Motor neuron (in vitro differentiated cells): ENCODE data around the gene OPHN1. TPM values are rescaled to one million over a fixed set of nuclear protein-coding genes. Genes with fewer than 3 reads are reported as not detected.

Experiments
- ATAC-seq, 8 experiments: fragments of 200-7000 bp; cut with Tn5 transposase; replicated peaks in 6 of 8; 2 replicates each; pipeline ENCODE4 v1.8.0; 2021; ENCODE audit warnings: mild to moderate bottlenecking in 8 of 8, moderate library complexity in 8 of 8
- H3K27ac ChIP-seq, 2 donors: fragments of 250-450 bp; sonication (Bioruptor Pico); 2 replicates each; pipeline ENCODE4 v1.9.0; 2021; ENCODE audit warnings: antibody characterized with exemption in 2 of 2, mild to moderate bottlenecking in 2 of 2, moderate library complexity in 1 of 2
- H3K4me1 ChIP-seq, 2 donors: fragments of 250-450 bp; sonication (Bioruptor Pico); replicated peaks in 1 of 2; 2 replicates each; pipeline ENCODE4 v1.6.1; 2021; ENCODE audit warnings: antibody characterized with exemption in 2 of 2, mild to moderate bottlenecking in 2 of 2, moderate library complexity in 1 of 2
- H3K4me3 ChIP-seq, 5 donors: fragments of 250-450 bp; sonication (Bioruptor Pico); 2 replicates each; pipeline ENCODE4 v1.9.0; 2021; ENCODE audit warnings: antibody characterized with exemption in 5 of 5, mild to moderate bottlenecking in 5 of 5, moderate library complexity in 4 of 5
- WGBS, 10 experiments: fragments of 450-650 bp; shearing (Covaris generic); methylation state at CpG; one replicate each; pipeline ENCODE4 v1.0.0; 2022; 5-methylcytosine and 5-hydroxymethylcytosine counted together
- in situ Hi-C, 9 experiments: fragments of 400-800 bp; cut with MboI; loops; one replicate each; pipeline ENCODE4 v1.15.0; 2021; ENCODE audit warnings: low sequenced_read_pairs in 9 of 9, low pct_unique_long_range_greater_than_20kb in 2 of 9; ENCODE audit not compliant: unreplicated experiment in 9 of 9
- total RNA-seq, 8 experiments: library from RNA; unstranded; fragments of 300-600 nt; gene quantifications; 2 replicates each; pipeline versions ENCODE4 v1.2.3 to v1.2.4, GENCODE V29; 2022

The OPHN1 gene
- total RNA-seq, 8 experiments from 2014 or later: 4.6 to 13.9 (median 6.1) TPM

DNA sequence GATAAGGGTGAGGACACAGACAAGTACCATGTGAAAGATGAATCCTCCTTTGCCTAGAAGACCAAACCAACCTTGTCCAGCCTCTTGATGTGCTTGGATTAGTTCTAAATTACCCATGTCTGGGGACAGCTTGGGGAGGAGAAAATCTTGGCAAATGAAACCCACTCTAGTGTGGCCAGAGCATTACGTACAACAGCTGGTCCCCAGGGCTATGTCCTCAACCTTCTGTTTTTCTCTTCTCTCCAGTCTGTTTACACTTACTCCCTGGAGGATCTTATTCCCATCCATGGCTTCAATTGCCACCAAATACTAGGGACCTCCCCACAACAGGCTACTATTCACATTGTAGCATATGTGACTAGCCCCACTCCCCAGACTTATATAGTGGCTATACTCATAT is 384.5 kb downstream of the OPHN1 start:
- ATAC-seq: no peak
- WGBS, 10 experiments: 63% methylated on average over 1 of the region's 1 CpG; no CpG with 5 or more reads in 9 of the 10 experiments
- in situ Hi-C loops: no loop called here
- Histone ChIP-seq H3K4me1 (no peaks in the 10 kb centered on the region), H3K4me3 (no peak overlapping the region), H3K27ac (no peak overlapping the region)

DNA sequence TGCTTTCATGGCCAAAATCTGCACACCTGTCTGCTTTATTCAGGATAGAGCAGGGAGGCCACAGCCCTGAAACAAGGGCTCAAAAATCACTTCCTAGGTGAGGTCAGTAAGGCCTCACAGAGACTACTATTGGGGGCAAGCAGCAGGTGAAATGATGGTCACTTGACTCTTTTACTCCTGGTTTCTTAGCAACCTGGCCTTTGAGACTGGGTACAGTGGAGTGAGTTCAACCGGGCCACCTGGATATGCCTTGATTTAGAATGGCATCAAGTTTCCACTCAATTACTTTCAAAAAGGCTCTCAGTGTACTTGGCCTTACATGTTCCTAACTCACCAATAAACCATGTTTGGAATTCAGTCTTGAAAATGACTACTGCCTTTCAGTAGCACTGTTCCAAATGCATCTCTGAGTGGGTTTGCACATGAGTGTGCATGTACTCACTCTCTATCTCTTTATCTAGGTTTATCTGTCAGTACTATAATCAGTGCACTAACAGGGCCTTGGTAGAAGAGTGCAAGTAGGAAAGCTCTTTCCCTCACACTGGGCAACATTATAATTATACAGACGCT is 388.2 kb downstream of the OPHN1 start:
- Histone ChIP-seq H3K27ac (no peak overlapping the region), H3K4me1 (no peaks in the 10 kb centered on the region), H3K4me3 (no peak overlapping the region)
- no peak for ATAC-seq
- WGBS, 10 experiments: 75 to 100% methylated on average over 1 of the region's 2 CpGs; no CpG with 5 or more reads in 8 of the 10 experiments
- in situ Hi-C loops: no loop called here

DNA sequence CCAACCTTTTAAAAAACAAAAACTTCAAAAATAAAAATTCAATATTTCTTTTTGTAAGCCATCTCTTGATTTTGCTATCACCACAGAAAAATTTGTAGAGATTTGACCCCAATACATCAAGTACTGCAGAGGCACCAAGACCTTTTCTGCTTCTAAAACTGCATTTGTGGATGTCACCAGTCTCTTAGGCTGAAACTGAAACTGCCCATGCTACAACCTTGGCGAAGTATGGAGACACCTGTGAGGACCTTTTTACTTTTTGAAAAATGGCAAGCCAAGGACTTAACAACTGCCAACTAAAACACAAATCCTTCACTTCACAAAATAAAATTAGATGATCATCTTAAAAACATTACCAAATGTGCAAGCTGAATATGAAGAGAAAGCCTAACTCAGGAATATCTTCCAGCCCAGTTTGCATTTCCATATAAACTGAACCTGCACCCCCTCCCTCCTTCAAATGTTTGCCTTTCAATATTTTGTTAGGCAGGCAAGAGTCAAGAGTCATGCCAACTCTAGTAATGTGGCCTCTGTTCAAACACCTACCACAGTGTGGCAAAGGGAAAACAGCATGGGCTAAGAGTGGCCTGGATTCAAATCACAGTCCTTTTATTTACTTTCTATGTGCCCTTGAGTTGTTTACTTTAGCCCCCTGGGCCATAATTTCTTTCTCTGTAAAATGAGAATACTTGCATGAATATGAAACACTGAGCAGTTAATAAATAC is 389.4 kb downstream of the OPHN1 start:
- 30 to 86% (median 60%) methylated on average over 1 of the region's 1 CpG; no CpG with 5 or more reads in 7 of the 10 experiments for WGBS, 10 experiments
- H3K4me1 ChIP-seq: no peaks in the 10 kb centered on the region
- no peak overlapping the region for H3K27ac ChIP-seq
- H3K4me3 ChIP-seq: no peak overlapping the region
- no peak for ATAC-seq
- in situ Hi-C loops: no loop called here

DNA sequence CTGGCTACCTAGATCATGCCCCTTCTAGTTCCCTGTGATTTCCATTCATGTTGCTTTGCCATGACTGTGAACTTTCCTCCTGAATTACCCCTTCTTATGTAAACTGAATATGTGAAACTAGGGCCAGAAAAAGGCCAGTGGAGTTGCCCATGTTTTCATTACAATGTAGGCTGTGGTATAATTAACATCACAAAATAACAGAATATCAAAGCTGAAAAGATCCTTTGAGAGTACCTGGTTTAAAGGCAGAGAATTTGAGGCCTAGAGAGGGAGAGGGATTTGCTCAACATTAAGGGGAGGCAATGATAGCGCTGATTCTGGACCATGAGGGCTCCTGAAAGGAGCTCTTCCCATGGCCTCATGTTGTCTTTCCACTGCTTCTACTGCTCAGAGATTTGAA is 392.2 kb downstream of the OPHN1 start:
- no peak for ATAC-seq

DNA sequence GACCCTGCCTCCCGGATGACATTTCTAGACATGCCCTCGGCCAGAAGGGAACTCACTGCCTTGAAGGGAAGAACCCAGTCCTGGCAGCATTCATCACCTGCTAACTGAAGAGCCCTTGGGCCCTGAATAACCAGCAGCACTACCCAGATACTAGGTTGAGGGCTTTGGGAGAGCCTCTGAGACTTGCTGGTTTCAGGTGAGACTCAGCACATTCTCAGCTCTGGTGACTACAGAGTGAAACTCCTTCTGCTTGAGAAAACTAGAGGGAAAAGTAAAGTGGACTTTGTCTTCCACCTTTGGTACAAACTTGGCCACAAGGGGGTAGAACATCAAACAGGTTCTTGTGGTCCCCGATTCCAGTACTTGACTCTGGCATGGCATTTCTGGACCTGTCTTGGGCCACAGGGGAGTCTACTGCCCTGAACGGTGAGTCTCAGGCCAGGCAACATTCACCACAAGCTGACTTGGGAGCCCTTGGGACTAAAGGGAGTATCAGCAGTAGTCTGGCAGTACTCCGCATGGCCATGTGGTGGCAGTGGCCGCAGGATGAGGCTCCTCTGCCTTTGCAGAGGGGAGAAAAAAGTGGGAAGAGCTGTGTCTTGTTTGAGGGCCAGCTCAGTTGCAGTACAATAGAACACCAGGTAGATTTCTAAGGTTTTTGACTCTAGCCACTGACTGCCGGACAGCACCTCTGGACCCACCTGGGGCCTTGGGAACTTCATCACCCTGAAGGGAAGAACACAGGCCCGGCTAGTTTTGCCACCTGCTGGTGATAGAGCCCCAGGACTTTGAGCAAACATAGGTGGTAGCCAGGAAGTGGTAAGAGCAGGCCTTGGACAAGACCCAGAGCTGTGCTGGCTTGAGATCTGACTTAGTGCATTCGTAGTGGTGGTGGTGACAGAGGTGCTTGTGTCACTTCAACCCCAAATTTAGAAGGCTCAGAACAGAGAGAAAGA is 414.8 kb downstream of the OPHN1 start:
- no peak overlapping the region for H3K4me3 ChIP-seq
- 50 to 57% methylated on average over 2 to 4 of the region's 9 CpGs; no CpG with 5 or more reads in 8 of the 10 experiments for WGBS, 10 experiments
- H3K4me1 ChIP-seq: no peaks in the 10 kb centered on the region
- peak in 3 of 8 experiments; percentile 76 to 91 (median 83) for ATAC-seq
- in situ Hi-C loops: no loop called here
- no peak overlapping the region for H3K27ac ChIP-seq

More for the DNA sequence above, 392.2 kb downstream of the OPHN1 start:
- Histone ChIP-seq H3K27ac (no peak overlapping the region), H3K4me3 (no peak overlapping the region), H3K4me1 (no peaks in the 10 kb centered on the region)
- 25 to 60% (median 43%) methylated on average over 1 of the region's 1 CpG; no CpG with 5 or more reads in 7 of the 10 experiments for WGBS, 10 experiments
- in situ Hi-C loops: no loop called here

DNA sequence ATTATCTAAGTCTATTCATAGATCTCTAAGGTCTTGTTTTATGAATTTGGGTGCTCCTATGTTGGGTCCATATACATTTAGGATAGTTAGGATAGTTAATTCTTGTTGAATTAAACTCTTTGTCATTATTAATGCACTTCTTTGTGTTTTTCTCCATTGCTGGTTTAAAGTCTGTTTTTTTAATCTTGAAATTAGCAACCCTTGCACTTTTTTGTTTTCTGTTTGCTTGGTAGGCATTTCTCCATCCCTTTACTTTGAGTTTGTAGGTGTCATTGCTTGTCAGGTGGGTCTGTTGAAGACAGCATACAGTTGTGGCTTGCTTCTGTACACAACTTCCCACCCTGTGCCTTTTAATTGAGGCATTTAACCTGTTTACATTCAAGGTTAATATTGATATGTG is 434.8 kb downstream of the OPHN1 start:
- no peak overlapping the region for H3K4me3 ChIP-seq

More for the DNA sequence above, 434.8 kb downstream of the OPHN1 start:
- in situ Hi-C loops: no loop called here
- H3K4me1 ChIP-seq: no peaks in the 10 kb centered on the region
- ATAC-seq: no peak
- H3K27ac ChIP-seq: no peak overlapping the region

Other genes with a start within 250 kb of the OPHN1 start
- gene YIPF6, start 65.6 kb upstream of the OPHN1 start, total RNA-seq: 10 to 100 TPM; 20.1 to 30.6 (median 24.6) TPM
- gene STARD8, start 214.2 kb upstream of the OPHN1 start, total RNA-seq: 1 to 10 TPM in 2 of 8 experiments, under 1 TPM in 6; 0.24 to 5.0 (median 0.48) TPM